HFF-Myc (cell line): ENCODE measurements around the gene CYP26B1.

Experiments used
- DNase-seq: peaks from one replicate; pipeline ENCODE4 v3.0.0-alpha.2; 2011; ENCODE audit warnings: low read depth; ENCODE audit errors: extremely low read depth
- H3K4me3 ChIP-seq: replicated peaks from 2 replicates; pipeline ENCODE4 v1.5.1; 2011; ENCODE audit warnings: low read depth, mild to moderate bottlenecking, control low read depth, low read length
- TF ChIP-seq, protein P1 (sequence below): IDR thresholded peaks from 2 replicates; pipeline ENCODE4 v1.5.1; 2012; ENCODE audit warnings: mild to moderate bottlenecking, low read depth, low read length, control low read depth; ENCODE audit errors: missing control alignments

The CYP26B1 gene, protein sequence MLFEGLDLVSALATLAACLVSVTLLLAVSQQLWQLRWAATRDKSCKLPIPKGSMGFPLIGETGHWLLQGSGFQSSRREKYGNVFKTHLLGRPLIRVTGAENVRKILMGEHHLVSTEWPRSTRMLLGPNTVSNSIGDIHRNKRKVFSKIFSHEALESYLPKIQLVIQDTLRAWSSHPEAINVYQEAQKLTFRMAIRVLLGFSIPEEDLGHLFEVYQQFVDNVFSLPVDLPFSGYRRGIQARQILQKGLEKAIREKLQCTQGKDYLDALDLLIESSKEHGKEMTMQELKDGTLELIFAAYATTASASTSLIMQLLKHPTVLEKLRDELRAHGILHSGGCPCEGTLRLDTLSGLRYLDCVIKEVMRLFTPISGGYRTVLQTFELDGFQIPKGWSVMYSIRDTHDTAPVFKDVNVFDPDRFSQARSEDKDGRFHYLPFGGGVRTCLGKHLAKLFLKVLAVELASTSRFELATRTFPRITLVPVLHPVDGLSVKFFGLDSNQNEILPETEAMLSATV

DNA sequence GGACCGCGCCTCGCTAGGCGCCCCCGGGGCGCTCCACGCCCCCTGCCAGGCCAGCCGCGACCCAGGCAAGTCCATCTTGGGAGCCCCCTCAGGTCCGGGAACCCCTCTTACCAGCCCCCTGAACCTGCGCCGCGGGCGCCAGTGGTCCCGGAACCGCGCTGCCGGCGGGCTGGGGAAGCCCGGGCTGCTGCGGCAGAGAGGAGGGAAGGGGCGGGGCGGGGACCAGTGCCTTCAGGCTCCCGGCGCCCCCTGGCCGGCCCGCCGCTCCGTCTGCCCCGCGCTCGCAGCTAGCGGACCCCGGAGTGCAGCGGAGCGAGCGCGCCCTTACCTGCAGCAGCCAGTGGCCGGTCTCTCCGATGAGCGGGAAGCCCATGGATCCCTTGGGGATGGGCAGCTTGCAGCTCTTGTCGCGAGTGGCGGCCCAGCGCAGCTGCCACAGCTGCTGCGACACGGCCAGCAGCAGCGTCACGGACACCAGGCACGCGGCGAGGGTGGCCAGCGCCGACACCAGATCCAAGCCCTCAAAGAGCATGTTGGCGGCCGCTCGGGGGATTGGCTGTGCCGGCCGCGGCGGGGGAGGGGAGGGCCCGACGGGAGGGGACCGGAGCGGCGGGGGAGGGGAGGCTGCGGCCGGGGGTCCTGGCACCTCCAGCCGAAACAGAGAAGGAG lies at the start of gene CYP26B1:
TSS of gene CYP26B1 (minus strand) at position 560 of the 669 bp plus-strand sequence. CDS start at position 532, 28 bp downstream.
- peak within 1 kb of the TSS; percentile 37 for H3K4me3 ChIP-seq
- TF ChIP-seq, protein P1, sequence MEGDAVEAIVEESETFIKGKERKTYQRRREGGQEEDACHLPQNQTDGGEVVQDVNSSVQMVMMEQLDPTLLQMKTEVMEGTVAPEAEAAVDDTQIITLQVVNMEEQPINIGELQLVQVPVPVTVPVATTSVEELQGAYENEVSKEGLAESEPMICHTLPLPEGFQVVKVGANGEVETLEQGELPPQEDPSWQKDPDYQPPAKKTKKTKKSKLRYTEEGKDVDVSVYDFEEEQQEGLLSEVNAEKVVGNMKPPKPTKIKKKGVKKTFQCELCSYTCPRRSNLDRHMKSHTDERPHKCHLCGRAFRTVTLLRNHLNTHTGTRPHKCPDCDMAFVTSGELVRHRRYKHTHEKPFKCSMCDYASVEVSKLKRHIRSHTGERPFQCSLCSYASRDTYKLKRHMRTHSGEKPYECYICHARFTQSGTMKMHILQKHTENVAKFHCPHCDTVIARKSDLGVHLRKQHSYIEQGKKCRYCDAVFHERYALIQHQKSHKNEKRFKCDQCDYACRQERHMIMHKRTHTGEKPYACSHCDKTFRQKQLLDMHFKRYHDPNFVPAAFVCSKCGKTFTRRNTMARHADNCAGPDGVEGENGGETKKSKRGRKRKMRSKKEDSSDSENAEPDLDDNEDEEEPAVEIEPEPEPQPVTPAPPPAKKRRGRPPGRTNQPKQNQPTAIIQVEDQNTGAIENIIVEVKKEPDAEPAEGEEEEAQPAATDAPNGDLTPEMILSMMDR: no peak
- DNase-seq: no peak

DNA sequence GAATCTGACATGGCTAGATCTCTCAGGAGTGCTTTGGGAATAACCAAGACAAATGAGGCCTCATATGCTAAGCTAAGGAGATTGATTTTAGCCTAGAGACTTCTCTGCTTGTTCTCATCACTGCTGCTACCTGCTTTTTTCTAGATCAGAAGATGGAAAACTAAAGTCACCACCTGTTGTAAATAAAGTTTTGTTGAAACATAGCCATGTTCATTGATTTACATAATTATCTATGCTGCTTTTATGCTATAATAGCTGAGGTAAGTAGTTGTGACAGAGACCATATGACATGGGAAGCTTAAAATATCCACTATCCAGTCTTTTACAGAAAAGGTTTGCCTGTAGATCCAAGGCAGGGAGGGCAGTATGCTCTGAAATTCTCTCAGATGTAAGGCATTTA lies 46.1 kb upstream of the CYP26B1 start:
- no peak overlapping the region for H3K4me3 ChIP-seq
- DNase-seq: no peak
- TF ChIP-seq, protein P1: no peak

DNA sequence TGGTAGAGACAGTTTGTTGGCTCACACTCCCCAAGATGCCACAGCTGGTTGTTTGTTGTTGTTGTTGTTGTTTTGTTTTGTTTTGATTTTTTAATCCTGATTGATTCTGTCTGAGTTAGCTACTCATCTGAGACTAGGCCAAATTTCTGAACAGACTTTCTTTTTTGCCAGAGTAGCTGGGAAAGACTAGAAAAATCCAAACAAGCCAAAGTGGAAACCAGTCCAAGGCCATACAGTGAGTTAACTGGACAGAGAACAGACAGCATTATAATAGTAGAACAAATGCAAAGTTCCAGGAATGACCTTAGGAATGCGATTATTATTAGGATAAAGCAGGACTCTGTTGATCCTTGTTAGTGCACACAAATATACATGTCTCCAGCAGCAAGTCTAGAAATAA lies 43.8 kb upstream of the CYP26B1 start:
- no peak overlapping the region for H3K4me3 ChIP-seq
- DNase-seq: no peak
- TF ChIP-seq, protein P1: no peak

DNA sequence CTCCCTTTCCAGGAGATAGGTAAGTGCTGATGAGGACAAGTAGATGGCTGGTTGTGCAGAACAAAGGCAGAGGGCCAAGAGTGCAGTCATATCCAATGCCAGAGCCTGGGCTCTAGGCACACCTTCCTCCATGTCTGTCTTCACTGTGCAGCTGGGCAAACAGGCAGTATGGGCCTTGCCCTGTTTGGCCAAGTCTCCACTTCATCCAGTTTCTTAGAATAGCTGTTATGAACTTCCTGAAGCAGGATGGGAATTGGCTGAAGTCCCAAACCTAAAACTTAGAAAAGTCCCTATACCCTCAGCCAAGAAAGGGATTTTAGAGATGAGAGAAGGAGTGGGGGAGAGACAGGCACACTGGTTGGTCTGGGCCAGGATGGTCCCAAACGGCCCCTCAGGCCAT lies 37.5 kb upstream of the CYP26B1 start:
- no peak overlapping the region for H3K4me3 ChIP-seq
- DNase-seq: no peak
- TF ChIP-seq, protein P1: no peak

DNA sequence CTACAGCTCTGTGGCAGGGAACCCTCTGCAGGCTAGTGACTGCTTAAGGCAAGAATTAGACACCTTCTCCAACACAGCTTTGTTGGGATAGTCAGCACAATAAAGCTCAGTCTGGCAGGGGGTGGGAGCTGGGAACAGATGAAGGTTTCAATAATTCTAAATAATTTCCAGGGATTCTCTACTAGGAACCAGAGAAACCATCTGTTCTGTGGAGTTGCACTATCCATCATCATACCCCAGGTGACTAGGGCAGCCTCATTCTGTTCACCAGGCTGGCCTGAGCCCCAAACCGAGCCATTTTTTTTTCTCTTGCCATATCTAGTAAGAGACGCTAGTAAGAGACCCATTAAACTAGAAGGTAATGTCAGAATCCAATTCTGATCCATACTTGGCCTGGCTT lies 35.8 kb upstream of the CYP26B1 start:
- TF ChIP-seq, protein P1: no peak
- DNase-seq: no peak

DNA sequence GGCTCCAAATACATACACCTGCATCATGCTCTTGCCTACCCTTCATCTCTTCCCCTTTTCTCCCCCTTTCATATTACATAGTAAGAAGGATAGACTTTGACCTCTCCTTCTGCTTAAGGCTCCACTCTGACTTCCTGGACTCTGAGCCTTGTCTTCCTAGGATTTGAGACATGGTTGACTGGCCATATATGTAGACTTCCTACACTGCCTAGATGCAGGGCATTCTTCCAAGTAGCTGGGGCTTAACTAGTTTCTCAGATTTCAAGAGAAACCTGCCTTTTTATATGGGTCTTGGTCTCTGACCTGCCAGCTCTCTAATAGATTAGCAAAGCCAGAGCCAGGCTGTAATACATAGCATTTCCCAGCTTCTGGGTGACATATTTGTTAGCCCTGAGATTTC lies 35.4 kb upstream of the CYP26B1 start:
- TF ChIP-seq, protein P1: no peak
- no peak for DNase-seq
- H3K4me3 ChIP-seq: no peak overlapping the region

More for the DNA sequence above, 35.8 kb upstream of the CYP26B1 start:
- H3K4me3 ChIP-seq: no peak overlapping the region
